Trophoblast cell (in vitro differentiated cells and primary cell): Measurements from ENCODE around the gene CHN2.

ENCODE experiments used
- DNase-seq, 2 donors: peaks; one replicate each; pipeline ENCODE4 v3.0.0-alpha.2; 2016
- H2AFZ ChIP-seq: 2 replicates; pipeline ENCODE4 v1.6.1; 2013; ENCODE audit warnings: low read length, moderate library complexity, mild to moderate bottlenecking; ENCODE audit not compliant: insufficient read depth, poor library complexity
- H2AK5ac ChIP-seq: 2 replicates; pipeline ENCODE4 v1.6.1; 2013; ENCODE audit warnings: mild to moderate bottlenecking, low read length
- H2BK120ac ChIP-seq: 2 replicates; pipeline ENCODE4 v1.6.1; 2013; ENCODE audit warnings: low read length, mild to moderate bottlenecking, moderate library complexity; ENCODE audit not compliant: insufficient read depth, poor library complexity
- H2BK12ac ChIP-seq: 2 replicates; pipeline ENCODE4 v1.6.1; 2013; ENCODE audit warnings: mild to moderate bottlenecking, low read length, moderate library complexity
- H2BK5ac ChIP-seq: 2 replicates; pipeline ENCODE4 v1.6.1; 2013; ENCODE audit warnings: low read length, low read depth, moderate library complexity, mild to moderate bottlenecking; ENCODE audit not compliant: poor library complexity
- H3K14ac ChIP-seq: 2 replicates; pipeline ENCODE4 v1.6.1; 2013; ENCODE audit warnings: mild to moderate bottlenecking, low read length
- H3K18ac ChIP-seq: 2 replicates; pipeline ENCODE4 v1.6.1; 2013; ENCODE audit warnings: mild to moderate bottlenecking, low read length
- H3K23ac ChIP-seq: 2 replicates; pipeline ENCODE4 v1.6.1; 2013; ENCODE audit warnings: low read length
- H3K27ac ChIP-seq: 2 replicates; pipeline ENCODE4 v1.5.1; 2013; ENCODE audit warnings: low read depth, mild to moderate bottlenecking, inconsistent platforms, low read length, moderate library complexity
- H3K27me3 ChIP-seq: 2 replicates; pipeline ENCODE4 v1.6.1; 2013; ENCODE audit warnings: inconsistent platforms, mild to moderate bottlenecking, low read length, moderate library complexity; ENCODE audit not compliant: insufficient read depth
- H3K36me3 ChIP-seq, 2 experiments: 1 replicate in 1 of 2; 2 replicates in 1 of 2; pipeline ENCODE4 v1.6.1; 2013; ENCODE audit warnings: low read length in 2 of 2, mild to moderate bottlenecking in 2 of 2, moderate library complexity in 1 of 2; ENCODE audit not compliant: insufficient read depth in 2 of 2, control insufficient read depth in 1 of 2
- H3K4ac ChIP-seq: 2 replicates; pipeline ENCODE4 v1.6.1; 2013; ENCODE audit warnings: low read depth, mild to moderate bottlenecking, low read length, moderate library complexity
- H3K4me1 ChIP-seq, 2 experiments: 1 replicate in 1 of 2; 2 replicates in 1 of 2; pipeline ENCODE4 v1.6.1; 2013; ENCODE audit warnings: low read length in 2 of 2, mild to moderate bottlenecking in 2 of 2, moderate library complexity in 1 of 2; ENCODE audit not compliant: insufficient read depth in 2 of 2, control insufficient read depth in 1 of 2
- H3K4me2 ChIP-seq: 2 replicates; pipeline ENCODE4 v1.6.1; 2013; ENCODE audit warnings: inconsistent platforms, mild to moderate bottlenecking, low read length, moderate library complexity
- H3K4me3 ChIP-seq: 2 replicates; pipeline ENCODE4 v1.5.1; 2013; ENCODE audit warnings: mild to moderate bottlenecking, low read depth, low read length, inconsistent platforms
- H3K79me1 ChIP-seq: one replicate; pipeline ENCODE4 v1.6.1; 2013; ENCODE audit warnings: low read length
- H3K79me2 ChIP-seq: 2 replicates; pipeline ENCODE4 v1.6.1; 2013; ENCODE audit warnings: low read length, mild to moderate bottlenecking; ENCODE audit not compliant: control insufficient read depth, insufficient read depth, poor library complexity
- H3K9ac ChIP-seq: 2 replicates; pipeline ENCODE4 v1.6.1; 2013; ENCODE audit warnings: mild to moderate bottlenecking, low read length
- H3K9me3 ChIP-seq: 2 replicates; pipeline ENCODE4 v1.6.1; 2013; ENCODE audit warnings: low read depth, mild to moderate bottlenecking, control low read depth, inconsistent platforms, low read length; ENCODE audit not compliant: insufficient read depth
- H4K12ac ChIP-seq: 2 replicates; pipeline ENCODE4 v1.6.1; 2013; ENCODE audit warnings: low read depth, mild to moderate bottlenecking, low read length, moderate library complexity
- H4K8ac ChIP-seq: 2 replicates; pipeline ENCODE4 v1.6.1; 2013; ENCODE audit warnings: low read depth, mild to moderate bottlenecking, low read length, moderate library complexity
- H4K91ac ChIP-seq: one replicate; pipeline ENCODE4 v1.6.1; 2013; ENCODE audit warnings: low read depth, mild to moderate bottlenecking, low read length, moderate library complexity
- WGBS: extraction: QIAGEN DNeasy Blood & Tissue Kit; methylation state at CpG from one replicate; pipeline ENCODE4 v1.1.7; 2013; ENCODE audit warnings: missing lambda C conversion rate; ENCODE audit not compliant: insufficient read length, insufficient coverage; ENCODE audit errors: extremely low coverage; 5-methylcytosine and 5-hydroxymethylcytosine counted together

The CHN2 gene

GRCh38 chr7:29291723-29292618, 97.4 kb downstream of the CHN2 start:
- no peak overlapping the region for H3K18ac ChIP-seq
- no peak overlapping the region for H2BK5ac ChIP-seq
- no peak overlapping the region for H3K4me2 ChIP-seq
- H3K14ac ChIP-seq: no peak overlapping the region
- DNase-seq: no peak
- peaks cover 0 to 2% of the 10 kb centered on the region in 2 experiments for H3K36me3 ChIP-seq
- no peak overlapping the region for H4K8ac ChIP-seq
- no CpG with 5 or more reads among the region's 9 CpGs for WGBS
- no peaks in the 10 kb centered on the region for H3K9me3 ChIP-seq
- H3K23ac ChIP-seq: no peak overlapping the region
- no peak overlapping the region for H2BK120ac ChIP-seq
- no peak overlapping the region for H2BK12ac ChIP-seq
- H3K9ac ChIP-seq: no peak overlapping the region
- H2AFZ ChIP-seq: no peak overlapping the region
- no peak overlapping the region for H3K4ac ChIP-seq
- no peaks in the 10 kb centered on the region for H3K79me1 ChIP-seq
- no peak overlapping the region for H4K12ac ChIP-seq
- no peaks in the 10 kb centered on the region for H3K27me3 ChIP-seq
- H3K79me2 ChIP-seq: peaks cover 2% of the 10 kb centered on the region
- H3K4me1 ChIP-seq: peaks cover 0 to 18% of the 10 kb centered on the region in 2 experiments
- H3K27ac ChIP-seq: no peak overlapping the region
- no peak overlapping the region for H4K91ac ChIP-seq
- H3K4me3 ChIP-seq: no peak overlapping the region
- H2AK5ac ChIP-seq: no peak overlapping the region

DNA sequence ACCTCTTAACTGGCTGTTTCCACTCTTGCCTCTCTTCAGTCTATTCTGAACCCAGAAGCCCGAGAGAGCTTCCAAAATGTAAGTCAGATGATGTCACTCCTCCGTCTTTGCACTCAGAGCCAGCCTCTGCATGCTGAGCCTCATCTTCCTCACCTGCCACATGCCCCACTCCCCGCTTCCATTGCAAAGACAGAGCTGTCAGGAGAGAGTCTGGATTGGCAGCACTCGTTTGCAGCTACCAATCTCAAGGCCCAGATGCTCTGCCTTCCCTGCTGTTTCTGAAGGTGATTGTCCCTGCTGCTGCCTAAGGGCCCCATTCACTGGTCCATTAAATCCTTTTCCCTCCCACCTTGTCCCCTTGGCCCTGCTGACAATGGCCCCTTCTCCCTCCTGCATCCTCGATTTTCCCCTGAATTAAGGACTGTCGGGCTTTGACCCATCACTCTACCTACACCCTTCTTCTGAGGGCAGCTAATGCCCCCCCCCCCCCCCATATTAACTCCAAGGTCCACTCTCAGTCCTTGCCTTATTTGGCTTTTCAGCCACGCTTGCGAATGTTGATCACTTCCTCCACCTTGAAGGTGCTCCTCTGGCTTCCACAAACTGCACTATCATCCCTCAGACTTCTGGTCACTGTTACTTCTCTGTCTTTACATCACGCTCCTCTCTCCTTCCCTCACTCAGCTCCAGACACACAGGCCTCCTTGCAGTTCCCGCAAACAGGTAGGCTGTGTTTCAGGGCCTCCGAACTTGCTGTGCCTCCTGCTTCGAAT, 98.5 kb downstream of the CHN2 start:
- Histone ChIP-seq H3K36me3 (peaks cover 0 to 2% of the 10 kb centered on the region in 2 experiments), H3K4me1 (peaks cover 7 to 18% of the 10 kb centered on the region in 2 experiments)

DNA sequence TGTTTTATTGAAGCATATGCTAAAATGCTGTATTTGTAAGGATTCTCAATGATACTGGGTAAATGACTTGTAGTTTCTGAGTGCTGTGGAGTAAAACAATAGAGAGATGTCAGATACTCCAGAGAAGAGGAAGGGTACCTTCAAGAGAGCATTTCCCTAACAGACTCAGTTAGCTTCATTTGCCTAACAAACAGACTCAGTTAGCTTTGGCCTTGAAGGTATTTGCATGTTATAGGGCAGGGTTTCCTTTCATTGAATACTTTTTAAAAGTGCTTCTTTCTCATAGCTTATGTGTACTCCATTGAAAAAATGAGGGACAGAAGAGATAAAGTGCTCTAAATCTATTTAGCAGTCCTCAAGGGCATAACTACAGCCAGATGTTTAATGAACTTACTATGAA, 101.8 kb downstream of the CHN2 start:
- no peak overlapping the region for H3K4ac ChIP-seq
- no peak overlapping the region for H3K23ac ChIP-seq
- no peaks in the 10 kb centered on the region for H3K9me3 ChIP-seq
- H2BK120ac ChIP-seq: no peak overlapping the region
- no peak overlapping the region for H3K27ac ChIP-seq
- no peak overlapping the region for H3K4me3 ChIP-seq
- H3K27me3 ChIP-seq: no peaks in the 10 kb centered on the region
- no peak overlapping the region for H3K9ac ChIP-seq
- H3K36me3 ChIP-seq: peaks cover 0 to 2% of the 10 kb centered on the region in 2 experiments
- H3K14ac ChIP-seq: no peak overlapping the region
- no peak overlapping the region for H4K12ac ChIP-seq
- peaks cover 4% of the 10 kb centered on the region for H3K79me2 ChIP-seq
- H3K4me1 ChIP-seq: peaks cover 12 to 20% of the 10 kb centered on the region in 2 experiments
- H4K91ac ChIP-seq: no peak overlapping the region
- H2BK12ac ChIP-seq: no peak overlapping the region
- DNase-seq: no peak
- peaks cover 5% of the 10 kb centered on the region for H3K79me1 ChIP-seq
- H4K8ac ChIP-seq: no peak overlapping the region
- H3K4me2 ChIP-seq: no peak overlapping the region
- H2BK5ac ChIP-seq: no peak overlapping the region
- H3K18ac ChIP-seq: no peak overlapping the region
- no peak overlapping the region for H2AFZ ChIP-seq
- no peak overlapping the region for H2AK5ac ChIP-seq

More for the DNA sequence above, 98.5 kb downstream of the CHN2 start:
- no peak overlapping the region for H2AFZ ChIP-seq
- H3K4me2 ChIP-seq: no peak overlapping the region
- H2BK5ac ChIP-seq: no peak overlapping the region
- no peak overlapping the region for H4K8ac ChIP-seq
- no peak overlapping the region for H3K23ac ChIP-seq
- no peak overlapping the region for H3K14ac ChIP-seq
- H2BK120ac ChIP-seq: no peak overlapping the region
- no peak overlapping the region for H2BK12ac ChIP-seq
- no peak overlapping the region for H3K4me3 ChIP-seq
- H3K79me1 ChIP-seq: no peaks in the 10 kb centered on the region
- no peaks in the 10 kb centered on the region for H3K27me3 ChIP-seq
- H3K79me2 ChIP-seq: peaks cover 2% of the 10 kb centered on the region
- H3K18ac ChIP-seq: no peak overlapping the region
- H3K9ac ChIP-seq: no peak overlapping the region
- no peak overlapping the region for H4K91ac ChIP-seq
- no peak overlapping the region for H3K4ac ChIP-seq
- no peak for DNase-seq
- no peak overlapping the region for H3K27ac ChIP-seq
- no peak overlapping the region for H2AK5ac ChIP-seq
- no peak overlapping the region for H4K12ac ChIP-seq
- H3K9me3 ChIP-seq: no peaks in the 10 kb centered on the region
- WGBS: no CpG with 5 or more reads among the region's 12 CpGs

DNA sequence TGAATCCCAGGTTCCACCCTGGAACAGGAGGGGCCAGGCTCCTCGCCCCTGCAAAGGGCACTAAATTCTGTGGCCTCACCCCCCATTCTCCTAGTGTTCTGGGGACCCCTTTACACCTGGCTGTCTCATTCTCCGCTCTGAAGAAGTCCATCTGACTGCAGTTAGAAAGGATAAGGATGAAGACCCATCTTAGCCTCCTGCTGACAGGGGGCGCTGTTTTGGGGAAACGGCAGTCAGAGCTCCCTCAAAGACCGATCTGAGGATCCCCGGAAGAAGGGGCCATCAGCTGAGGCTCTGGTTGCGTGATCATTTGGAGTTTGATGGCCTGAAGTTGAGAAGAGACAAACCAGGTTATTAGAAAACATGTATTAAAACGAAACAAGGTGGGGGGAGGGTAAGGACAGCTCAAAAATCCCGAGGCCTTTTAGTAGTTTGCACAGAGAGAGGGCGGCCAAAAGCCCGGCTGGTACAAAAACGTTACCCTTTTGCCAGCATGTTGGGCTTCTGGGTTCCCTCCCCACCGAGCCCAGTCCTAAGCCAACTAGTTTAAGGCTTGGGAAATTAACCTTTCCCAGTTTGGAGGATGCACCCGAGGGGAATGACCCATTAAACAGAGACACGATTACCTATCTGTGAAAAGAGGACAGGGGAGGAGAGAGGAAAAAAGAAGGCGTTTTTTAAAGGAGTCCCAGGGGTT, 102.8 kb downstream of the CHN2 start:
- peaks cover 12 to 20% of the 10 kb centered on the region in 2 experiments for H3K4me1 ChIP-seq
- no peak overlapping the region for H3K18ac ChIP-seq
- no peak for DNase-seq
- H2BK12ac ChIP-seq: peak overlapping the region; percentile 9
- H3K4me3 ChIP-seq: no peak overlapping the region
- peak overlapping the region; percentile 27 for H3K4ac ChIP-seq
- no peak overlapping the region for H2BK5ac ChIP-seq
- no peak overlapping the region for H3K27ac ChIP-seq
- no peak overlapping the region for H2AFZ ChIP-seq
- peak overlapping the region; percentile 57 for H4K91ac ChIP-seq
- H2AK5ac ChIP-seq: no peak overlapping the region
- H3K79me2 ChIP-seq: peaks cover 5% of the 10 kb centered on the region
- H3K9me3 ChIP-seq: no peaks in the 10 kb centered on the region
- WGBS: no CpG with 5 or more reads among the region's 16 CpGs
- no peaks in the 10 kb centered on the region for H3K27me3 ChIP-seq
- no peak overlapping the region for H4K8ac ChIP-seq
- no peak overlapping the region for H4K12ac ChIP-seq
- H3K79me1 ChIP-seq: peaks cover 8% of the 10 kb centered on the region
- no peak overlapping the region for H3K9ac ChIP-seq
- peaks cover 0 to 2% of the 10 kb centered on the region in 2 experiments for H3K36me3 ChIP-seq
- H3K23ac ChIP-seq: no peak overlapping the region
- no peak overlapping the region for H3K4me2 ChIP-seq
- H2BK120ac ChIP-seq: no peak overlapping the region
- no peak overlapping the region for H3K14ac ChIP-seq
